HG03460 (cell line): ENCODE measurements around the gene SEMA3C.

Experiments used
- ATAC-seq: cut with Tn5 transposase; IDR thresholded peaks from one replicate; pipeline ENCODE4 v1.9.1; 2021; ENCODE audit not compliant: unreplicated experiment

SEMA3C gene

DNA sequence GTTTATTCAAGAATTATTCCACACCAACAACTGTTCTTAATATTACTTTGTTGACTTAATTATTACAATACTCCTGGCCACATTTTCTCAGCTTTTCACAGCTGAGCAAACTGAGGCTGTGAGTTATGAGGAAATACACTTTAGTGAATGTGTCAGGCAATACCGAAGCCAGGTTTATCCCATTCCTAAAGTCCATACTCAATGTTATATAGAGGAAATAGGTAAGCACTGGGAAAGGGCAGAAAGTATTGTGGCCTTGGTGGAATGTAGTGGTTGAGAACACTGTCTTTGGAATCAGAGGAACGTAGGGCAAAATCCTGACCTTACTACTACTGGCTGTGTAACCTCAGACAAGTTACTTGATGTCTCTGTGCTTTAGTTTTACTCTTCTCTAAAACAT is 169.6 kb downstream of the SEMA3C start:
- no peak for ATAC-seq

DNA sequence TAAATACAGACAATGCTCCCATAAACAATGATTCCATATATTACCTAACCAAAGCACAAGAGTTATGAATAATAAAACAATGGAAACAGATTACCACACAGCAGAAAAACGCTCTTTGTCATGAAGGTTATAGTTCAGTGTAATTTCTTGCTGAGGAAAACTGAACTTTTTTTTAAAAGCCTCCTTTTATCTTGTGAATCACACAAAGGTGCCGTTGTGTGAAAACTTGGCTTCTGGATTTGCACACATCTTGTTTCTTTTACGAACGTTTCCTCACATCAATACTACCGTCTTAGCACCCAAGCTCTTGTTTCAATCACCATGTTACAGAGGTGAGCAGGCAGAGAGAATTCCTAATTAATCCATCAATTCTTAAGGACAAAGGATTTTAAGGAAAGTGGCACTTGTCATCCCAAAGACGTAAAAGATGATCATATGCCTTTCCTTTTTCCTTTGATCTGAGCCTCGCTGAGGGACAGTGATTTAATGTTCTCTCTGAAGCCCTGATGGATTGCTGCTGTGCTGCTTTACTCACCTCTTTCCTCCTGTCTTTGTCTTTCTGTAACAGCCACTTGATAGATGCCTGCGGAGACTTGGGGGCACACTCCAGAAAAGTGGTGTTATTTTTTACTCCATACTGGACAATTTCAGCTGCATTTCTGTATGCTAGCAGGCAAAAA is 170.3 kb downstream of the SEMA3C start:
- no peak for ATAC-seq

GRCh38 chr7:80740778-80741545 is 177.9 kb downstream of the SEMA3C start:
- ATAC-seq: no peak

GRCh38 chr7:80736371-80737125 is 182.3 kb downstream of the SEMA3C start:
- no peak for ATAC-seq

- no peak for ATAC-seq
These were observed 183.5 kb downstream of the SEMA3C start for GRCh38 chr7:80735330-80735729.

DNA sequence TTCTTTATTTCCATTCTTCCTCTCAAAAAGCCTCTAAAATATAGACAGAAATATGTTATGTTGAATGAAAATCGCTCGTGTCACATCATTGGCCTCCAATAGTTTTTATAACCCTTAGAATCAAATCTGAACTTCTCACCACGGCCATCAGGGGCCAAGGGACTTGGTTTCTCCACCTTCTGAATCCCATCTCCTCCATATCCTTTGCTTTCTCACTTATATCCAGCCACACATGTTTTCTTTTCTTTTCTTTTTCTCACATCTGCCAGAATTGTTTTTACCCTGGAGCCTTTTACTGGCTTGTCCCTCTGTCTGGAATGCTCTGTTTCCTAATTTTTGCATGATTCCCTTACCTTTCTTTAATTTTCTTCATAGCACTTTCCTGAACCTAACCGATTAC is 184.8 kb downstream of the SEMA3C start:
- no peak for ATAC-seq

- ATAC-seq: no peak
These were observed 185.4 kb downstream of the SEMA3C start for GRCh38 chr7:80733333-80733915.

GRCh38 chr7:80732630-80733029 is 186.2 kb downstream of the SEMA3C start:
- ATAC-seq: no peak

- ATAC-seq: no peak
These were observed 187.6 kb downstream of the SEMA3C start for GRCh38 chr7:80731281-80731680.

GRCh38 chr7:80729591-80730320 is 189.1 kb downstream of the SEMA3C start:
- ATAC-seq: no peak

DNA sequence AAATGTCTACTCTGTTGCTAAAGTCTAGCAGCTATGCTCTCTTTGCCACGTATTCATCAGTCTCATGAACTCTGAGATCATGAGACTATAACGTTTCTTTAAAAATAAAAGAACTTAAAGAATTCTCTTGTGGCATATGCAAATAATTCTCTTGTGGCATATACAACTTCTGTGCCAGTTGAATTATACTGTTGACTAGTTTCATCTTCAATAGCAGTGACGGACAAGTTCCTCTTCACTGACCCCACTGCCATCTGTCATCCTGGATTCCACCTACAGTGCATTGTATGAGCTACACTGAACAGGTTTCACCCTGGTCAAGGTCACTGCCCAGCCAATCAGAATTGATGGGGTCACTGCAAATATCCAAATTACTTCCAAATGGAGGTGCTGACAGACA is 192.2 kb downstream of the SEMA3C start:
- no peak for ATAC-seq

GRCh38 chr7:80725181-80725611 is 193.7 kb downstream of the SEMA3C start:
- ATAC-seq: no peak

- ATAC-seq: no peak
These were observed 194.5 kb downstream of the SEMA3C start for GRCh38 chr7:80724249-80724871.

- ATAC-seq: no peak
These were observed 196.1 kb downstream of the SEMA3C start for GRCh38 chr7:80722616-80723195.

GRCh38 chr7:80721883-80722615 is 196.8 kb downstream of the SEMA3C start:
- no peak for ATAC-seq

GRCh38 chr7:80720146-80720545 is 198.7 kb downstream of the SEMA3C start:
- ATAC-seq: no peak

GRCh38 chr7:80719261-80719660 is 199.6 kb downstream of the SEMA3C start:
- ATAC-seq: no peak

DNA sequence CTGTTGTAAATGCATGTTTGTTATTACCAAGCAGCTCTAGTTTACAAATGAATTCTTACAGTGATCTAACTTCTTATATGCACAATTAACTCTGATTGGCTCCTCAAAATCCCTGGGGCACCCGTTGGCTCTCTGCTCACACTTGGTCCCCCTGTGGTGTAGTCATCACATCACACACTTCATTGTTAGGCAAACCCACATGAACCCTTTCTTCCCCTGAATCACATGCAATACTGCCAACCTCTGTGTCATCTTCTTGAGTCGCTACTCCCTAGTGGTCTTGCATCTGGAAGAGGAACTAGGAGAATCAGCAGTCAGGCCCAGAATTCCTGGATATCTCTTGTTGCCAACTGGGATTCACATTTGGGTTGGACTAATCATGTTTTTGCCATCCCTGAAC is 207.3 kb downstream of the SEMA3C start:
- ATAC-seq: no peak

DNA sequence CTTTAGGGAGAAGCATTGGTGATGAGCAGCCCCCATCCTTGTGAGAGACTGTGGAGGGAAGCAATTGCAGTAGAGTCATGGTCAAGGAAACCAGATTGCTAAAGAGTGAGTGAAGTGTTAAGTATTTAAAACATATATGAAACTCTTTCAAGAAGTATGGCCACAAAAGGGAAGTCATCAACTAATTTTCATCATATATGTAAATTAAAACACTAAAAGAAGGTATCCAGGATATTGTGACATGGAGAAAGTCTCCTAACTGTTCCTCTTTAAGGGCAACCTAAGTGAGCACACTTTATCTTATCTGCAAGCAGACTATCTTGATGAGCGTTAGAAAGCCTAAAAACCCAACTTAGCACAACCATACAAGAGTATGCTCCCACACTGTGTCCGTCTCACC is 210.7 kb downstream of the SEMA3C start:
- ATAC-seq: no peak
